Measurements from ENCODE around the gene BEST1.

Gene BEST1

DNA sequence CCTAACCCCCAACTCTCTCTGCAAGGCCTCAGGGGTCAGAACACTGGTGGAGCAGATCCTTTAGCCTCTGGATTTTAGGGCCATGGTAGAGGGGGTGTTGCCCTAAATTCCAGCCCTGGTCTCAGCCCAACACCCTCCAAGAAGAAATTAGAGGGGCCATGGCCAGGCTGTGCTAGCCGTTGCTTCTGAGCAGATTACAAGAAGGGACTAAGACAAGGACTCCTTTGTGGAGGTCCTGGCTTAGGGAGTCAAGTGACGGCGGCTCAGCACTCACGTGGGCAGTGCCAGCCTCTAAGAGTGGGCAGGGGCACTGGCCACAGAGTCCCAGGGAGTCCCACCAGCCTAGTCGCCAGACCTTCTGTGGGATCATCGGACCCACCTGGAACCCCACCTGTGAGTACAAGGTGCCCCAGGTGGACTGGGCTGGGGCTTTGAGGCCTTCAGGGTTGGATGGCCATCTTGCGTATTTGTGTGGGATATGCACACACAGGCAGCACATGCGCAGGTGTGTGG is at the start of gene BEST1:
Gene BEST1 (plus strand): TSS at position 317 of the 513 bp plus-strand sequence. CDS start 1,456 bp downstream, outside the sequence.
- DNase-seq (ENCODE audit: low read depth in 2 of 2): no peak

DNA sequence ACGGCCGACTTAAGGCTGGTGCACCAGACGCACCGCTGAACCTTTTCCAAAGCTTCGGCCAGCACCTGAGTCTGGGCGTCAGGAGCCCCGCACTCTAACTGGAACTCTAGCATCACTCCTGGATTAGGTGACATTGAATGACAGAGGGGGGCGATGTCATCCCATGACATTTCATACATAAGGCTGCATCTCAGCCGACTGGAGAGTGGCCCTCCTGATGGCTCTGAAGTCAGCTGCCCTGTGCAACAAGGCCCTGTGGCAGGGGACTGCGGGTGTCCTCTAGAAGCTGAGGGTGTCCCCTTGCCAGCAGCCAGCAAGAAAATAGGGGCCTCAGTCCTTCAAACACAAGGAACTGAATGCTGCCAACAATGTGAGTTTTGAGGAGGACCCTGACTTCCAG is 48.8 kb upstream of the BEST1 start:
- no peak for DNase-seq (ENCODE audit: low read depth in 2 of 2)

DNA sequence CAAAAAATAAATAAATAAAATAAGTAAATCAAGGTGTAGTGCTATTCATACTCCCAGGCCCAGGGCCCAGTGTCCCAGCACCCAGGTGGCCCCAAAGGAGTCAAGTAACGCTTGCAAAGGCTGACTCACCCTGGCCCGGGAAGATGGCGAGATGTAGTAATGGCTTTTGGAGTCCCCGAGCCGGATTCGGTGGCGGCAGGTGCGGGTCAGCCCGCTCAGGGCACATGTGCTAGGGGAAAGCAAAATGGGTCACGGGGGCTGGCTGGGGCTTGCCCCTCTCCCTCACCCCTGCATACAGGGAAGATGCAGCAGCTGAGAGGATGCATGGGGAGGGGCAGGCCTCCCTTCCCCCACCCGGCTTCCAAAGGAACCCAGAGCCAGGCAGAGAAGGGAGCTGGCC is 47.8 kb upstream of the BEST1 start:
- DNase-seq (ENCODE audit: low read depth in 2 of 2): no peak

DNA sequence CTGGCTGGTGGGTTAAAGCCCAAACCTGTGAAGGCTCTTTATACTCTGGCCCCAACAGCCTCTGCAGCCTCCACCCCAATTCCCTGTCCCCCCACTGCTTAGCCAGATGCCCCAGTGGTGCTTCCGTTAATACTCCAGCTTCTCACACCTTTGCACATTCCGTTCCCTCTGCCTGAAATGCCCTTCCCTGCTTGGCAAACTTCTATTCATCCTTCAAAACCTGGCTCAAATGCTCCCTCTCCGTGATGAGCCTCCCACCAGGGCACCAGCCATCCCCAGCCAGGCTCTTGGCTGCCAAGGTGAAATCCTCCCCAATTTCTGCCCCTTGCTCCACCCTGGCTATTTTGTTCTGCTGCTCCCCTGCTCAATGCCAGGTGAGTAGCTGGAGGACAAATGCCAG is 46.3 kb upstream of the BEST1 start:
- no peak for DNase-seq (ENCODE audit: low read depth in 2 of 2)

DNA sequence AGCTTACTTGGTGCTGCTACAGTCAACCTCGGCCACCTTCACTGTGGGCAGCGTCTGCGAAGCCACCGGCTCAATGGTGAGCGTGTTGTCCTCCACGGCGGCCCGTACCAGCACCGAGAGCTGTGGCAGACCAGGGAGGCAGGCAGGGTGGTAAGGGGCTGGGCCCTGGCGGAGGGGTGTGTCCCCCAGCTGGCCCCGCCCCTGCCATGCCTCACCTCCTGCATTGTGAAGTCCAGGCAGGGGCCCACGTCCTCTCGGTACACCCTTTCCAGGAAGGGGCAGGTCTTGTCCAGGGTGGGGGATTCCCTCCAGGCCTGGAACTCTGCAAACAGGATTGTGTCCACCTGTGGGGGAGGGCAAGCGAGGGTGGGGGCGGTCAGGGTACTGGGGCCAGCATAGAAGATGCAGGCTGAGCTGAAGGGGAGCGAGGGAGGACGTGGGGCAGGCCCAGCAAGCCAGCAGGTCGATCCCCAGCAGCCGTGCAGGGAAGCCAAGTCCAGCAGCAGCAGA is 45.6 kb upstream of the BEST1 start:
- no peak for DNase-seq (ENCODE audit: low read depth in 2 of 2)

DNA sequence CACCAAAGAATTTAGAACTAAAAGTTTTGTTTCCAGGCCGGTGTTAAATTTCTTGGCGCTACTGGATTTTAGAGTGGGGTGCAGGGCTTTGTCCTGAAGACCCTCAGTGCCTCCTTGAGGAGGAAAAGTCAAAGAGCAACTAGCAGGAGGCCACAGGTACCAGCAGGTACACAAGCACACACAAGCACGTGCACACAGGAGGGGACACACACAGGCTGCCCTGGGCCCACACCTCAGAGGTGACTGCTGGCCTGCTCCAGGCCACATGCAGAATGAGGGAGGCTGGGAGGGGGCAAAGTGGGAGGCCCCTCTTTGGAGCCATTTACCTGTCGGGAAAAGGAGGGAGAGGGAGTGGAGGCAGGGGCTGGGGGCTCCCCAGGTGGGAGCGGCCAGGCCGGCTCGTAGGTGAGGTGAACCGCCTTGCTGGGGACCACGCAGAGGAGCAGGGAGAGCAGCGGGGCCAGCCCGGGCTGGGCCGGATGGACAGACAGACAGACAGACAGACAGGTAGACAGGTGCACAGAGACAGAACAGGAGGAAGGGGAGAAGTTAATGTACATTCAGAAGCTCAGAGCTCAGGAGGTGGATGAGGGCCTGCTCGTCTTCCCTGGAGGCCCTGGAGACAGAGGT is 45.0 kb upstream of the BEST1 start:
- DNase-seq (ENCODE audit: low read depth in 2 of 2): no peak

DNA sequence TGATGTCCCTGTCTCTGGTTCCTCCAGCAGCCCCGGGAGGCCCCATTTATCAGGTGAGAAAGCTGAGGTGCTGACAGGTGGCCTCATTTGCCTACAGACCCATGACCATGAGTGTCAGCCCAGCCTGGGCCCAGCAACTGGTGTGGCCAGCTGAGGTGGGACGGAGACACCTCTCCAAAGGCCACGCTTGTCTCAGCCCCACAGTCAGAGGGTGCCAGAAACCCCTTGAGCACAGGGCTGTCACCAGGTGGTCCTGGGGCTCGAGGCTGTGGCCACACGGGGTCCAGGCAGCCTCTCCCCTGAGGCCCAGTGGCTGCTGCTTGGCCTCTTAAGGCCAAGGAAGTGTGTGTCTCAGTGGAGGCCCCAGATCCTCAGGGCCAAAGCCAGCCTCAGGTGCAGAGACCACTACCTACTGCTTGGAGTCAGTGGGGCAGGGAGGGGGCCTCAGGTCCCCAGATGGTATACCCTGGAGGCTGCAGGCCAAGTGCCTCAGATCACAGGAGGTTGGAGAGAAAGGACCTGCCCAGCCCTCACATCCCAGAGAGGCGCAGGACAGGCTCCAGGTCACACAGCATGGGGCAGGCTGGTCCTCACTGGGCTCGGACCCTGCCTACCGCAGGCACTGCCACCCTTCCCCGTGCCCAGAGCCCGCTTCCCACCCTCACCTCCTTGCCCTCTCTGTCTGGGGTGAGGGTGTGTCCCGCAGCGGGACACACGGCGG is 44.2 kb upstream of the BEST1 start:
- no peak for DNase-seq (ENCODE audit: low read depth in 2 of 2)

DNA sequence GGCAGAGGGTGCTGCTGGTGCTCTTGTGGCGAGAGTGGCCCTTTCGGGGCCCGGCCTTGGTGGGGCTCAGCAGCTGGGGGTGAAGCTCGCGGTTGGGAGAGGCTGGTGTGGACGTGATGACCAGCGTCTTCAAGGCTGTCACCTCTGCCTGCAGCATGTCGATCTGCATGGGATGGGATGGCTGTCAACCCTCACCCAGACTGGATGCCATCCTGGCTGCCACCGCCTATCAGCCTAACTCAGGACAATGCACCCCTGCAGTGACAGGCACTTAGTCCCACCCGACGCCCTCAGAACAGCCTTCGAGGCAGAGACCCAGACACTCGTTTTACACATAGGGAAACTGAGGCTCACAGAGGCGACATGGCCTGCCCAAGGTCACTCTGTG is 43.6 kb upstream of the BEST1 start:
- DNase-seq (ENCODE audit: low read depth in 2 of 2): no peak

DNA sequence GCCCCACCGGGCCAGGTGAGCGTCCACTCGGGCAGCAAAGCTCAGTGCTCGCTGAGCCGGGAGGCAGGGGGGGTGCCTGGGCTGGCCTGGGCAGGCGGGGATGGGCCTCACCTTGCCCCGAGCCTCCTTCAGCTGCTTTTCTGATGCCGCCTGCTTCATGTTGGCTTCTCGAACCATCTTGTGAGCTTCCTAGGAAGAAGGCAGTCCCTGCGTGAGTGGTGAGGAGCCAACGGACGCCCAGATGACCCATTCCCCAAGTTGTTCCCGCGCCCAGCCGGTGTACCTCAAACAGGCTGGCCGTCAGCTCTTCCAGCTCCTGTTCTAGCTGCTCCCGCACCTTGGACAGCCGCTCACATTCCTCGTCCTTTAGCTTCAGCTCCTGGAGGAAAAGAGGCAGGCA is 42.9 kb upstream of the BEST1 start:
- DNase-seq (ENCODE audit: low read depth in 2 of 2): no peak

DNA sequence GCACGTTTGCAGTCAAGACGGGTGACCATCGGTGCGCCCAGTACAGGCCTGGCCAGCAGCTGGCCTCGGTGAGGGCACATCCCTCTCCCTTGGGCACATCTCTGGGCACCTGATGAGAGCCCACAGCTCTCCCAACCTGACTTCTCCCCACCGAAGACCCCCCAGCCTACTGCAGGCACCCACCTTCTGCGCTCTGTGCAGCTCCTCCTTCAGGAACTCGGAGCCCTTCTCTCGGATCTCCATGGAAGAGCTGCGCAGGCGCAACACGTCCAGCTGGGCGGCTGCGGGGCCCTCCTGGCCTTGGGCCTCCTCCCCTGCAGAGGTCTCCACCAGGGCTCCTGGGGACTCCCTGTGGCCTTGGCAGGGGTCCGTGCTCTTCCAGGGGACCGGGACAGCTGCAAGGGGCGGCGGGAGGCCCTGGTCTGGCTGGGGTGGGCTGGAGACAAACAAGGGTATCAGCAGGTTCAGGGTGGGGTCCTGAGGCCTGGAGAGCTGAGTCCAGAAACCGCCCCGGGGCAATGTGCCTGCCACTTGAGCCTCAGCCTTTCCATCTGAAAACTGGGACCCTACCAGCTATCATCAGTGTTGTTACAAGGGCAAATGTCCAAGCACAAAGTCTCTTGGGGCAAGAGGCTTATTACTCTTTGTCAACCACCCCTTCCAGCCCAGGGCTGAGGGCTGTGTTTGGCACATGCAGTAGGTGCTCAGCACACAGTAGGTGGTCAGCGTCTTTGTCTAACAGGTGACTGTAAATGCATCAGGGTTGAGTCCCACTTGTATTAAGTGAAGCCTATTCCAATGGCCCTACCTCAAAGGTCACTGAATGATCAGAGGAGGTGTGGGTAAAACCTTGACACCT is 42.1 kb upstream of the BEST1 start:
- DNase-seq (ENCODE audit: low read depth in 2 of 2): no peak

DNA sequence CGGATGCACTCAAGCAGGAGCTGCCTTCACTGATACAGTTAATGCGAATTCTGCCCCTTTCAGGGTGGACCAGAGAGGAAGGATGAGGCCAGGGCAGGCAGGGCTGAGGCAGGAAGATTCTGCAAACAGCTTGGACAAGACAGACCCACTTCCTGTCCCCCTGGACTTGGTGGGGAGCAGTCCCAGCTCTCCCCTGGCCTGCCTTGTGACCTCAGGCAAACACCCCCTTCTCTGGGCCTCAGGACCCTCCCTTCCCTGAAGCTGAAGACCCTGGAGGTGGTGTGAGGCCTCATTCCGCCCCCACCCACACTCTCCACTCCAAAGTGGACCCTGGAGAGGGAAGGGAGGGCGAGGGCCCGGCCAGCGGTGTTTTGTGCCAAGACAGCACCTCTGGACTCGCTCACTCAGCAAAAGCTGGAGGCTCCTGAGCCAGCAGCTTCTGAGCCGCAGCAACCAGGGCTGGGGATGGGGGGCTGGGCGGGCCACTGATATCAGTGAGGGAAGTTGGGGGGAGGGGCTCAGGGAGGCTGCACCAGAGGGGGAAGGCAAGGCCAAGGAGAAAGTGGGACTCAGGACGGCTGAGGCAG is 41.3 kb upstream of the BEST1 start:
- no peak for DNase-seq (ENCODE audit: low read depth in 2 of 2)

DNA sequence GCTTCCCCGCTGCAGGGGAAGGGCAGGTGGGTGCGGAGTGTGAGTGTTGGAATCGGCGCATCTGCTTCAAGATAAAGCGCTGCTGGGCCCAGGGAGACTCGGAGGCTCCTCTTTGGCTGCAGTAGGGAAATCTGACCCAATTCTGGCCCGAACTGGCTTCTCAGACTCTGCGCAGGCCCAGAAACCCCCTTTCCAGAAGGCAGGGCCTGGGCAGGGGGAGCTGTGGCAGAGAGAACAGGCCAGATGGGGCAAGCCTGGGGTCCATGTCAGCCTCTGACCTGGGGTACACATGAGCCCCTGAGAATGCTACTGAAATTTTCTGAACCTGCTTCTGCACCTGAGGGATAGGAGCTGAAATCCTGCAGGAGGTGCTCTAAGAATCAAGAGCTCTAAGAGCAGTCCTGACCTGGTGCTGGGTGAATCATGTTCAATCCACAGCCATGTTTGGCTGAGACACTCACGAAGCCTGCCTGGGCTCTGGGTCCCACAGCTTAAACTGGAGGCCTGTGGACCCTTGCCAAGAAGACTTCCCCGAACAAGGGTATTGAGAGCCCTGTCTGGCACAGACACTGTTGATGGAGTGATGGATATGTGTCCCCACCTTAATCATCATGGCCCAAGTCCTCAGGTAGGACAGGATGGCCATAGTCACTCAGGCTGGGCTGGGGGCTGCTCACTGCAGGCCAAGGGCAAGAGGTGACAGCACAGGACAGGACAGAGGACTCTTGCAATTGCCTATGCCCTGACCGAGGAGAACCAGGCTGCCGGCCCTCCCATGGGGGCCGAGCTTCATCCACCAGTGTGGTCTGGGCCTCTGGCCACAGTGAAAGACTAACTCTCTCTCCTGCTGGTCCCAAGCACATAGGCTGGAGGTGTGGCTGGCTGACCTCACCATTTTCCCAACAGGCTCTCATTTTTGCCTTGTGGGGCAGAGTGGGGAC is 39.7 kb upstream of the BEST1 start:
- no peak for DNase-seq (ENCODE audit: low read depth in 2 of 2)

DNA sequence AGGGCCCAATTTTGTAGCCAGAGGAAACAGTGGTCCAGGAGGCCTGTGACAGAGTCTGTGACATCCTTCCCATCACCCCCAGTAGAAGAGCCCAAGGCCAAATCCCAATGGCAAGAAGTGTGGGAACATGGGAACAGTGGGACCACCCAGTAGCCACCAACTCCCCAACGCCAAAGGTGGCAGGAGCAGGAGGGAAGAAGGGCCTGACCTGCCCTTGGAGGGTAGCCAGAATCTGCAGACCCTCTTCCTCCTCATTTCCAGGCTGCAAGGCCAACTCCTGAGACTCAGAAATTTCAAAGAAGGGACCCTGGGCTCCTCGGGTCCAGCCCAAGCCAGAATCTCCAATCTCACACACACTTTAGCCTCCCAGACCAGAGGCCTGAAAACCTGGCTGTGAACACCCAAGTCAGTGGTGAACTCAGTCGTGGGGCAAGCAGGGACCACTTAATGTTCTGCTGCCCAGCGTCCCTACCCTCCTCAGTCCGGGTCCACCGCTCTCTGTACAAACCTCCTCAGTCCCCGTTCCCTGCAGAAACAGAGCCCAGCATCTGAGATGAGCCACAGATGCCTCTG is 38.9 kb upstream of the BEST1 start:
- DNase-seq (ENCODE audit: low read depth in 2 of 2): no peak

DNA sequence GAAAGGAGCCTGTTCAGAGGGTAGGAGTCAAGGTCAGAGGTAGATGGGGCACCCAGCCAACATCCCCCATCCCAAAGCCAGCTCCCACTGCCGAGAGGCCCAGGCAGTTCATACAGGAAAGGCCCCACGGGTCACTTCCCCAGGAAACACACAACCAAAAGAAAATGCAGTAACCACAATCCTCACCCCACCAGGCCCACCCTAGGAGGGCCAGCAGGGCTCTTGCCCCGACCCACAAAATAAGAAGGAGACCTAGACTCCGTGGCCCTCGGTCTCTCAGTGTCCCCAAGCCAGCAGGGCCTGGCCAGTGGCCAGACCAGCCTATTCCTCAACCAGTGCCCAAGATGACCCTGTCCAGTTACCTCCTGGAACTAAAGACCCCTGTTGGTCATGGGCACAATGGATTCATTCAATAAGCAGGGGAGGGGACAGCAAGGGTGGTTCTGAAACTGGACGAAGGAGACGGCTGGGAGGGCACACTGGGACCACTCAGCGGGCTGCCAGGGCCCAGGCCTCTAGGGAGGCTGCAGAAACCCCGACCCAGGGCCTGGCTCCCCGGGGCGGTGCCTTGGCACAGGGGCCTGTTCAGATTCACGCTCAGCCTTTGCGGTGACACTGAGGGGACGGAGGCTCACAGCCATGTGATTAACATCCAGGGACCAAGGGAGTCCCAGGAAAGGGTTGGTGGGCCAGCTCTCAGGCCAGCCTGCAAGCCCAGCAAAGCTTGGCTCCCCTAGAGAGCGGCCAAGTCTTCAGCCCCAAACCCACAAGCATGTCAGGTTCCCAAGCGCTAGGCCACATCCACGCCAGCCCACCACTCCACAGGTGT is 38.2 kb upstream of the BEST1 start:
- DNase-seq (ENCODE audit: low read depth in 2 of 2): no peak

DNA sequence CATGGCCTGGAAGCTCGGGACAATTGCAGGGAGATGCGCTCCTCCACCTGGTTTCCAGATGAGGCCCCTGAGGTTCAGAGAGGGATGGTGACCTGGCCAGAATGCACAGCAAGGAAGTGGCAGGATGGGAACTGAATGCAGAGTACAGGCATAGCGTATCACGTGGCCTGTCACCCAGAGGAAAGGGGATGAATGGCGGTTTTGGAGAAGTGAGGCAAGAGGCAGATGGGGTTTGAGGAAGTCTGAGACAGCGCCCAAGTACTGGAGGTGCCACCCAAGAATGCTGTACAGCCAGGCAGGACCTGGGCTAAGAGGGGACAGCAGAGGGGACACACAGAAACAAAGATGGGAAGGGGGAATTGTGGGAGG is 37.6 kb upstream of the BEST1 start:
- DNase-seq (ENCODE audit: low read depth in 2 of 2): no peak

DNA sequence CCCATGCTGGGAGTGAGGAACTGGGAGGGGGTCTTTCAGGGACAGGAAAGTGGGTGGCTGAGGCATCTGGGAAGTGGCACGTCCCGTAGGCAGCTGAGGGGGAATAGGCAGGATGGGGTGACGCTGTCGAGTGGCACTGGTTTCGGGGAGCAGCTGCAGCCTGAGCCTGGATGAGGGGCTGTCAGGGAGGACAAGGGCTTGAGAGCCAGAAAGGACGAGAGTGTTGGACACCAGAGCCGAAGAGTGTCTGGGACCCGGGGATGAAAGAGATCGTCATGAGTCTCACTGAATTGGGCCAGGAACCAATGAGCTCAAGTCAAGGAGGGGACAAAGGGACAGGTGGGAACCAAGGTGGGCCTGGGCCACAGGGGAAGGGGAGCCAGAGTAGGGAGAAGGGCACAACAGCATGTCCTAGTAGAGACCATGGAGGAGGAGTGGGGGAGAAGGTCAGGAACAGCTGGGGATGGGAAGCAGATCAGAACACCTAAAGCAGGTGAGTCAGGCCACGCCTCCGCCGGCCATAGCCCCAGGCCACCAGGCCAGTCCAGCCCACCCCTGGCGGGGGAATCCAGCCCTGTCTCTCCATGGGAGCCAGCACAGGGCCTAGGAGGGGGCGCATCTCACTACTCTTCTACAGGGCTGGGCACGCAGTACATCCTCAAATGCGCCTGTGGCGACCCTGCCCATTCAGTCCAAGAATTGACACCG is 37.0 kb upstream of the BEST1 start:
- DNase-seq (ENCODE audit: low read depth in 2 of 2): no peak

DNA sequence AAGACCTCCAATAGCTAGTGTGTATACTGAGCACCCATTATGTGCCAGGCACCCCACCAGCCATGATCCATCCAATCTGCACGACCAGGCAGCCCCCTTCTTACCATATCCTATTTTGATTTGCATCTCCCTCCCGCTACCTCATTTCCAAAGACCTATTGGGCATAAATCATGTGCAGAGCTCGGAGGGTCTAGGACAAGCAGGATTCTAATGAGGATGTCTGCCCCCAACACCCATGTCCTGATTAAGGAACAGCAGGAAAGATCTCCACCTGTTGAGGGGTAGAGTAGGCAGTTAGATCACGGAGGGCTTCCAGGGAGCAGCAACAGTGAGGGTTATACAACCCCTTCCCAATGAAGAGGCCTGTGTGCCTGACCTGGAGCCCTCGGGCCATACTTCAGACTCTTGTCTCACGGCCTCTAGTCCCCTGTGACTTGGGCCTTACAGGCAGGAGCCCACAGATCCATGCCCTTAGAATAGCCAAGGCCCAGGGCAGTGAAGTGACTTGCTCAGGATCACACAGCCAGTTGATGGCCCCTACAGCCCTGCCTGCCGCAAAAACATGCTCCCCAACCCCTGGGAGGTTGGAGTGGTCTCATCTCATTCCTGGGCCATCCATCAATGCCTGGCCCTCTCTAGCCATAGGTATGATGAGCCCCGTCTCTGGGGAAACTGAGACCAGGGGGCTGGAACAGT is 36.3 kb upstream of the BEST1 start:
- no peak for DNase-seq (ENCODE audit: low read depth in 2 of 2)

DNA sequence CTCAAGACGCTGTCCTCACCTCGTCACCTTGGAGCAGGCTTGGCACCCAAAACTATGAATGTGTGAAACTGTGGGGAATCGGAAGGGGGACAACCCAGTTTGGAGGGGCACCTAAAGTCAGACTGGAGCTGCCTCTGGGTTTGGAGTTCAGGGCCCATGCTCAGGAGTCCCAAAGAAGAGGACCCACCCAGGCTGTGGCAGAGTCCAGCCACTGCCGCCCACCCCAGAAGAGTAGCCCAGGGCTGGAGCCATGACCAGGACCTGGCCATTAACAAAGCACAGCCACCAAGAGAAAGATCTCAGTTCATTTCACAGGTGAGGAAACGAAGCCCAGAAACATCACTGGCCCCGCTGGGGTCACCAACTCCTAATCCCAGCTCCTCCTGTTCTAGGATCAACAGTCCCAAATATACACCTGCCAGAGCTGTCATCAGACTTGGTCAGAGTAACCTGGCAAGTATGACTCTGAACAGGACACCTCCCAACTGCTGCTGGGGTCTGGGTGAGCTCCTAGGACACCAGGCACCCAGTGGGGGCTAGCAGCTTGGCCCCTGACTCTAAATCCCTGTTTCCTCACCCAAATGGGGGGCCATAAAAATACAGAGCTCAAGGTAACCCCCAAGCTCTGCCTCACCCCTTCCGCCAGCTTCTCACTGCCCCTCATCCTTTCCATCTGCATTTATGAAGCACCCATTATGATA is 35.5 kb upstream of the BEST1 start:
- DNase-seq (ENCODE audit: low read depth in 2 of 2): no peak
